Naive thymus-derived CD4-positive, alpha-beta T cell (primary cell): ENCODE results near the gene SLC2A11. TPM values are rescaled to one million over a fixed set of nuclear protein-coding genes. Genes with fewer than 3 reads are reported as not detected.
"Not testable (repeated sequence)": the region's sequence is repeated elsewhere in the genome, so short reads cannot be mapped to it uniquely, and the experiment has no call there.

ENCODE experiments used
- ATAC-seq: fragments of 150-1000 bp; cut with Tn5 transposase; 2 replicates; pipeline ENCODE4 v1.10.0; 2021; ENCODE audit warnings: mild to moderate bottlenecking, moderate library complexity
- CTCF ChIA-PET: fragments of 350-600 bp; sonication (Branson Sonifier 250); formaldehyde crosslinking; loops from one replicate; lab custom pipeline; 2021; ENCODE audit warnings: antibody characterized with exemption; lab: Charles Lee
- POLR2A ChIA-PET: fragments of 350-600 bp; sonication (Branson Sonifier 250); formaldehyde crosslinking; loops from one replicate; lab custom pipeline; 2021; ENCODE audit warnings: antibody characterized with exemption, inconsistent platforms; lab: Charles Lee
- DNase-seq, 9 donors: peaks; one replicate each; pipeline versions ENCODE4 v3.0.0 to v3.0.0-alpha.2; 2020 to 2022; ENCODE audit warnings: mixed read lengths in 1 of 9
- H3K27ac ChIP-seq: one replicate; pipeline ENCODE4 v1.7.0; 2013; ENCODE audit warnings: mild to moderate bottlenecking, low read depth, low read length, moderate library complexity
- H3K27me3 ChIP-seq, 2 donors: one replicate each; pipeline ENCODE4 v1.7.0; 2013; ENCODE audit warnings: low read length in 2 of 2, mild to moderate bottlenecking in 2 of 2, moderate library complexity in 2 of 2; ENCODE audit not compliant: control insufficient read depth in 2 of 2, insufficient read depth in 2 of 2
- H3K36me3 ChIP-seq, 3 experiments: 1 replicate in 2 of 3; 2 replicates in 1 of 3; pipeline ENCODE4 v1.7.0; 2013; ENCODE audit warnings: low read length in 3 of 3, mild to moderate bottlenecking in 3 of 3, moderate library complexity in 1 of 3; ENCODE audit not compliant: insufficient read depth in 3 of 3, control insufficient read depth in 2 of 3
- H3K4me1 ChIP-seq, 2 donors: one replicate each; pipeline ENCODE4 v1.7.0; 2013; ENCODE audit warnings: low read length in 2 of 2, mild to moderate bottlenecking in 2 of 2, moderate library complexity in 1 of 2; ENCODE audit not compliant: control insufficient read depth in 2 of 2, insufficient read depth in 2 of 2
- H3K4me3 ChIP-seq: 2 replicates; pipeline ENCODE4 v1.7.0; 2013; ENCODE audit warnings: mild to moderate bottlenecking, low read length
- H3K9me3 ChIP-seq, 3 experiments: 1 replicate in 2 of 3; 2 replicates in 1 of 3; pipeline ENCODE4 v1.7.0; 2013; ENCODE audit warnings: low read length in 3 of 3; ENCODE audit not compliant: control insufficient read depth in 2 of 3
- H3K27ac Mint-ChIP-seq, 9 donors: one replicate each; pipeline ENCODE4 v1.8.0; 2020 to 2022; ENCODE audit warnings: mixed read lengths in 9 of 9, mild to moderate bottlenecking in 8 of 9, moderate library complexity in 5 of 9, inconsistent platforms in 2 of 9
- H3K27me3 Mint-ChIP-seq, 5 donors: one replicate each; pipeline ENCODE4 v1.8.0; 2021 to 2022; ENCODE audit warnings: mixed read lengths in 5 of 5, mild to moderate bottlenecking in 1 of 5
- H3K36me3 Mint-ChIP-seq, 5 donors: one replicate each; pipeline ENCODE4 v1.8.0; 2020 to 2022; ENCODE audit warnings: mixed read lengths in 5 of 5, mild to moderate bottlenecking in 3 of 5, inconsistent platforms in 1 of 5
- H3K4me1 Mint-ChIP-seq, 7 donors: one replicate each; pipeline ENCODE4 v1.8.0; 2020 to 2022; ENCODE audit warnings: mixed read lengths in 7 of 7, mild to moderate bottlenecking in 3 of 7, inconsistent platforms in 1 of 7
- H3K4me3 Mint-ChIP-seq, 10 donors: one replicate each; pipeline ENCODE4 v1.8.0; 2020 to 2022; ENCODE audit warnings: mild to moderate bottlenecking in 10 of 10, mixed read lengths in 10 of 10, moderate library complexity in 6 of 10, inconsistent platforms in 2 of 10
- H3K9me3 Mint-ChIP-seq, 11 donors: one replicate each; pipeline ENCODE4 v1.8.0; 2020 to 2022; ENCODE audit warnings: mixed read lengths in 11 of 11, mild to moderate bottlenecking in 4 of 11, inconsistent platforms in 1 of 11, moderate library complexity in 1 of 11
- intact Hi-C, 2 donors: fragments of 100-400 bp; cut with micrococcal nuclease; formaldehyde crosslinking; loops; one replicate each; pipeline ENCODE4 v1.15.1; 2023
- polyA plus RNA-seq, 2 donors: library from polyadenylated mRNA; unstranded; fragments of 300-500 nt; fragmentation: Illumina TruSeq; gene quantifications; one replicate each; pipeline ENCODE4 v1.2.3, GENCODE V29; 2021
- total RNA-seq, 6 experiments: library from RNA in 5 of 6; stranded (reverse) in 5 of 6; gene quantifications; 1 replicate in 5 of 6; 2 replicates in 1 of 6; pipeline ENCODE4 v1.2.3 and lab custom pipeline; 2021 to 2026

Gene SLC2A11
- total and polyA plus RNA-seq, 7 experiments from 2014 or later: 5.9 to 29.7 (median 10.9) TPM

GRCh38 chr22:23920267-23920611, 62.6 kb downstream of the SLC2A11 start:
- CTCF ChIA-PET: interaction anchor here (0.6 kb wide), 1 partner anchor 630 kb away, joined by 3 read pairs; no protein-coding TSS in a partner anchor
- H3K27me3 ChIP-seq, H3K4me1 ChIP-seq, ATAC-seq, H3K4me3 ChIP-seq, H3K9me3 ChIP-seq, POLR2A ChIA-PET, H3K27ac Mint-ChIP-seq, H3K27me3 Mint-ChIP-seq, intact Hi-C loops, H3K27ac ChIP-seq, DNase-seq, H3K4me3 Mint-ChIP-seq: not testable (repeated sequence)
- H3K36me3 ChIP-seq: peaks cover 0 to 15% (median 5%) of the 10 kb centered on the region in 3 experiments
- Mint-ChIP-seq H3K4me1 (peaks cover 0 to 15% (median 0%) of the 10 kb centered on the region in 7 donors), H3K36me3 (peaks cover 0 to 10% (median 4%) of the 10 kb centered on the region in 5 donors), H3K9me3 (peaks cover 0 to 16% (median 8%) of the 10 kb centered on the region in 11 donors)

GRCh38 chr22:23921586-23922201, 64.0 kb downstream of the SLC2A11 start:
- H3K4me1 Mint-ChIP-seq, H3K27ac ChIP-seq, H3K27me3 ChIP-seq, intact Hi-C loops, DNase-seq, H3K27ac Mint-ChIP-seq, H3K4me3 Mint-ChIP-seq, H3K27me3 Mint-ChIP-seq, H3K4me3 ChIP-seq, ATAC-seq, H3K4me1 ChIP-seq: not testable (repeated sequence)
- POLR2A ChIA-PET: interaction anchor here (1.3 kb wide), 1 partner anchor 27 kb away, joined by 4 read pairs; the partner anchor contains the start of gene MIF
- H3K9me3 ChIP-seq: peaks cover 0 to 19% (median 0%) of the 10 kb centered on the region in 3 experiments
- peaks cover 0 to 24% (median 5%) of the 10 kb centered on the region in 3 experiments for H3K36me3 ChIP-seq
- CTCF ChIA-PET: interaction anchor here (0.6 kb wide), 1 partner anchor 536 kb away, joined by 3 read pairs; no protein-coding TSS in a partner anchor
- peaks cover 0 to 14% (median 6%) of the 10 kb centered on the region in 5 donors for H3K36me3 Mint-ChIP-seq
- peaks cover 0 to 29% (median 11%) of the 10 kb centered on the region in 11 donors for H3K9me3 Mint-ChIP-seq

- peaks cover 0 to 7% (median 0%) of the 10 kb centered on the region in 7 donors for H3K4me1 Mint-ChIP-seq
- peaks cover 0 to 24% (median 5%) of the 10 kb centered on the region in 3 experiments for H3K36me3 ChIP-seq
- no peak overlapping the region for H3K27ac Mint-ChIP-seq
These were observed 65.2 kb downstream of the SLC2A11 start for GRCh38 chr22:23922921-23923320.

GRCh38 chr22:23925020-23925606, 67.4 kb downstream of the SLC2A11 start:
- ChIA-PET CTCF (no interaction called here), POLR2A (no interaction called here)
- Mint-ChIP-seq H3K4me1 (peaks cover 0 to 8% (median 0%) of the 10 kb centered on the region in 7 donors), H3K27ac (peak overlapping the region in 1 of 9 donors; percentile 33), H3K36me3 (peaks cover 0 to 15% (median 6%) of the 10 kb centered on the region in 5 donors), H3K4me3 (no peak overlapping the region), H3K9me3 (peaks cover 0 to 37% (median 14%) of the 10 kb centered on the region in 11 donors), H3K27me3 (peaks cover 0 to 11% (median 0%) of the 10 kb centered on the region in 5 donors)
- H3K27me3 ChIP-seq: no peaks in the 10 kb centered on the region
- H3K27ac ChIP-seq: no peak overlapping the region
- H3K9me3 ChIP-seq: peaks cover 0 to 19% (median 0%) of the 10 kb centered on the region in 3 experiments
- ATAC-seq (no peak), DNase-seq (no peak)
- no peak overlapping the region for H3K4me3 ChIP-seq
- intact Hi-C loops: no loop called here
- peaks cover 0 to 27% (median 5%) of the 10 kb centered on the region in 3 experiments for H3K36me3 ChIP-seq
- H3K4me1 ChIP-seq: no peaks in the 10 kb centered on the region

More at GRCh38 chr22:23922921-23923320, 65.2 kb downstream of the SLC2A11 start:
- DNase-seq: no peak
- H3K27me3 ChIP-seq: no peaks in the 10 kb centered on the region
- H3K9me3 Mint-ChIP-seq: peaks cover 0 to 37% (median 12%) of the 10 kb centered on the region in 11 donors
- ChIA-PET POLR2A (no interaction called here), CTCF (no interaction called here)
- ATAC-seq: no peak
- no peak overlapping the region for H3K27ac ChIP-seq
- intact Hi-C loops: no loop called here
- no peak overlapping the region for H3K4me3 ChIP-seq
- H3K4me1 ChIP-seq: no peaks in the 10 kb centered on the region
- peaks cover 0 to 19% (median 0%) of the 10 kb centered on the region in 3 experiments for H3K9me3 ChIP-seq
- peaks cover 0 to 4% (median 0%) of the 10 kb centered on the region in 5 donors for H3K27me3 Mint-ChIP-seq
- H3K36me3 Mint-ChIP-seq: peaks cover 0 to 19% (median 6%) of the 10 kb centered on the region in 5 donors
- H3K4me3 Mint-ChIP-seq: no peak overlapping the region

GRCh38 chr22:23926561-23926960, 68.9 kb downstream of the SLC2A11 start:
- POLR2A ChIA-PET: no interaction called here

More at GRCh38 chr22:23926561-23926960, 68.9 kb downstream of the SLC2A11 start:
- intact Hi-C loops: no loop called here
- no peak overlapping the region for H3K4me3 ChIP-seq
- Mint-ChIP-seq H3K4me1 (peaks cover 0 to 8% (median 0%) of the 10 kb centered on the region in 7 donors), H3K9me3 (peaks cover 0 to 42% (median 14%) of the 10 kb centered on the region in 11 donors), H3K36me3 (peaks cover 0 to 20% (median 6%) of the 10 kb centered on the region in 5 donors), H3K27me3 (peaks cover 0 to 17% (median 0%) of the 10 kb centered on the region in 5 donors), H3K4me3 (no peak overlapping the region), H3K27ac (no peak overlapping the region)
- no peak for ATAC-seq
- no peak for DNase-seq
- peaks cover 0 to 19% (median 0%) of the 10 kb centered on the region in 3 experiments for H3K9me3 ChIP-seq
- H3K36me3 ChIP-seq: peaks cover 0 to 27% (median 5%) of the 10 kb centered on the region in 3 experiments
- H3K4me1 ChIP-seq: no peaks in the 10 kb centered on the region
- H3K27me3 ChIP-seq: no peaks in the 10 kb centered on the region
- CTCF ChIA-PET: no interaction called here
- no peak overlapping the region for H3K27ac ChIP-seq
